Central memory CD8-positive, alpha-beta T cell (primary cell): ENCODE results near the gene PRKX.
A peak's percentile ranks its signal among the peaks of the same experiment; 100 is the strongest.
"Not testable (repeated sequence)": the region's sequence is repeated elsewhere in the genome, so short reads cannot be mapped to it uniquely, and the experiment has no call there.

Experiments used
- ATAC-seq: fragments of 150-1000 bp; cut with Tn5 transposase; replicated peaks from 2 replicates; pipeline ENCODE4 v1.10.0; 2022; ENCODE audit warnings: mild to moderate bottlenecking, moderate FRiP score, moderate number of reproducible peaks; ENCODE audit not compliant: poor library complexity, severe bottlenecking; ENCODE audit errors: extremely low read depth
- DNase-seq, 2 donors: peaks; one replicate each; pipeline ENCODE4 v3.0.0; 2021; ENCODE audit warnings: low spot score in 2 of 2
- H3K27ac Mint-ChIP-seq: one replicate; pipeline ENCODE4 v1.8.0; 2022; ENCODE audit warnings: low read depth, mild to moderate bottlenecking, moderate library complexity, mixed read lengths
- H3K27me3 Mint-ChIP-seq: one replicate; pipeline ENCODE4 v1.8.0; 2022; ENCODE audit warnings: mixed read lengths
- H3K36me3 Mint-ChIP-seq: one replicate; pipeline ENCODE4 v1.8.0; 2022; ENCODE audit warnings: mild to moderate bottlenecking, moderate library complexity, mixed read lengths; ENCODE audit not compliant: insufficient read depth
- H3K4me1 Mint-ChIP-seq: one replicate; pipeline ENCODE4 v1.8.0; 2022; ENCODE audit warnings: mixed read lengths
- H3K4me3 Mint-ChIP-seq: one replicate; pipeline ENCODE4 v1.8.0; 2022; ENCODE audit warnings: mild to moderate bottlenecking, moderate library complexity, mixed read lengths
- H3K9me3 Mint-ChIP-seq: one replicate; pipeline ENCODE4 v1.8.0; 2022; ENCODE audit warnings: mixed read lengths

PRKX gene

DNA sequence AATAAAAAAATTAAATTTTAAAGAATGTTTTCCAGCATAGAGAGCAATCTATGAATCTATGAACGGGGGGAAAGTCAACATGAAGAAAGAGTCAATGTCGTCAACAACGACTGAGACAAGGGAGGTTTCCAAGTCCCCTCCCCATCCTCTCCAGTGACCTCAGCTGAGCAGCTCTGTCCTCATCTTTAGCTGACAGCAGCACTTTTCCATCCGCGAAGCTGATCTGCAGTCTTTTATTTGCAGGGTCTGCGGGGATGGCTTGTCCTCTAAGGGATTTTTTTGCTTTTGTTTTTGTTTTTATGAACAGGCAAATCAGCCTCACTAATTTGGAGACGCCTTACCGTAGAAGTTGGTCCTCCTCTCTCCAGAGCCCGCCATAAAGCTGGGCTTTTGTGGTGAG is 46.5 kb downstream of the PRKX start:
- Mint-ChIP-seq H3K4me1 (peaks cover 31% of the 10 kb centered on the region), H3K4me3 (no peak overlapping the region), H3K27ac (no peak overlapping the region), H3K9me3 (no peaks in the 10 kb centered on the region), H3K27me3 (no peaks in the 10 kb centered on the region), H3K36me3 (peaks cover 34% of the 10 kb centered on the region)
- no peak for DNase-seq
- ATAC-seq: no peak

DNA sequence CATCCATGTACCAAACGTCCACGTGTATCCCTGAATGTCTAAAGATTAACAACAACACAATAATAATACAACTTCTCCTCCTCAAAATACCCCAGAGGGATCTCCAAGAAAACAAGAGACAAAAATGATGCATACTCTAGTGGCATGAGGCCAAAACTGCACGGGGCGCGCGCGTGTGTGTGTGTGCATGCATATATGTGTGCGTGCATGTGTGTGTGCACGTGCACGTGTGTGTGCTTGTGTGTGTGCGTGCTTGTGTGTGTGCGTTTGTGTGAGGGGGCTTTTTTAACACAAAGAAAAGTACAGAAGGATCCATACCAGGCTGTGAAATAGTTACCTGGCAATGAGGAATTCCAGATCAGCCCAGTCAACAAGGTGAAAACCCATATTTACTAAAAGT is 48.5 kb downstream of the PRKX start:
- Mint-ChIP-seq H3K27me3 (no peaks in the 10 kb centered on the region), H3K36me3 (peaks cover 36% of the 10 kb centered on the region), H3K9me3 (no peaks in the 10 kb centered on the region), H3K4me1 (peaks cover 41% of the 10 kb centered on the region), H3K4me3 (no peak overlapping the region), H3K27ac (no peak overlapping the region)
- DNase-seq: no peak
- no peak for ATAC-seq

DNA sequence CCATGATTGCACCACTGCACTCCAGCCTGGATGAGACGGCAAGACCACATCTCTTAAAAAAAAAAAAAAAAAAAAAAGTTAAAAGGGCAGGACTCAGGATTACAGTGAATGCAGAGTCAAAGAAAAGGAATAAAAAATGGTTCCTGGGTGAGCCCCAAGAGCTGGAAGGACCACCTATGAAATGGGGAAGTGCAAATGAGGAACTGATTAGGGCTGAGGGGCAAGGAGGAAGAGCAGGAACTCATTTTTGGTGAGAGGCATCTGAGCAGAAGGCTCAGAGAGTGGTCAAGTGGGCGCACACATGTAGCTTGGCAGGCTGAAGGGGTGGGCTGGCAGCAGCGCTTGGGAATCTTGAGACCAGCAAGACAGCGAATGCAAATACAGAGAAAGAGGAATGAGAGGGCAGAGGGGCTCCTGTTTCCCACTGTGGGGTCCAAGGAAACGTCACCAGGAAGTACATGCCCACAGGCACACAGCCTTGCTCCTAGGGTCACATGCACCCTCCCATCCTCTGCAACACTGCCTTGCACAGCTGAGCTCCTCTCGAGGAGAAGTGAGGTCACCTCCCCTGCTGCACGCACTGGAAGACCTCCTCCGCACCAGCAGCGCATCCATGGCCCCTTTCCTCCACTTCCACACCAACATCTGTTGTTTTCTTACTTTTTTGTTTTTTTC is 49.7 kb downstream of the PRKX start:
- H3K9me3 Mint-ChIP-seq, H3K27ac Mint-ChIP-seq, H3K4me3 Mint-ChIP-seq, H3K27me3 Mint-ChIP-seq, DNase-seq, ATAC-seq: not testable (repeated sequence)
- Mint-ChIP-seq H3K4me1 (peaks cover 34% of the 10 kb centered on the region), H3K36me3 (peaks cover 39% of the 10 kb centered on the region)

DNA sequence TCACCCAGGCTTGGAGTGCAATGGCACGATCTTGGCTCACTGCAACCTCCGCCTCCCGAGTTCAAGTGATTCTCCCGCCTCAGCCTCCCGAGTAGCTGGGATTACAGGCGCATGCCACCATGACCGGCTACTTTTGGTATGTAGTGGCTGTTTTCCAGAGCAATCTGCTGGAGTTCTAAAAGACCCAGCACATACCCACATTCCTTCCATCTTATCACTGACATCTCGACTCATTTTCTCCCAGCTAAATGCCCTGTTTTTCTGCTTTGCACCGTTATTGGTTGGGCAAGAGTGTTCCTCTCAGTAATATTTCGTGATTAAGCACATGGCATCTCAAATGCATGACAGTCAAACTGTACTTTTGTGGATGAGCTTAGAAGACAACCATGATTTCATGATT is 53.7 kb downstream of the PRKX start:
- peaks cover 29% of the 10 kb centered on the region for H3K36me3 Mint-ChIP-seq
- H3K27me3 Mint-ChIP-seq: no peaks in the 10 kb centered on the region
- ATAC-seq (no peak), DNase-seq (no peak)
- peaks cover 28% of the 10 kb centered on the region for H3K4me1 Mint-ChIP-seq
- H3K9me3 Mint-ChIP-seq: no peaks in the 10 kb centered on the region
- no peak overlapping the region for H3K27ac Mint-ChIP-seq
- no peak overlapping the region for H3K4me3 Mint-ChIP-seq

DNA sequence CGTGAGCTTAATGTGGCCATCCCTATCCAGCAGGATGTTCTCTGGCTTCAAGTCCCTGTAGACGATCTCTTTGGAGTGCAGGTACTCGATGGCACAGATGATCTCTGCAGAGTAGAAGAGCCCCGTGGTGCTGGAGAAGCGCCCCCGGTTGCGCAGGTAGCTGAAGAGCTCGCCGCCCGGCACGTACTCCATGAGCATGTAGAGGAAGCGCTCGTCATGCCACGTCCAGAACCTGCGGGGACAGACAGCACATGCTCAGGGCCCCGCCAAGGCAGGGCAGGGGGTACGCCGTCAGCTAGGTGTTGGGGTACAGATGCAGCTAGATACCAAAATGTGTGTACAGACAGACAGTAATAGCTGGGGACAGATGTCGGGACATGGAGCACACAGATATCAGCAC is 58.3 kb downstream of the PRKX start:
- no peaks in the 10 kb centered on the region for H3K27me3 Mint-ChIP-seq
- ATAC-seq (no peak), DNase-seq (no peak)
- peaks cover 2% of the 10 kb centered on the region for H3K4me1 Mint-ChIP-seq
- no peaks in the 10 kb centered on the region for H3K9me3 Mint-ChIP-seq
- H3K36me3 Mint-ChIP-seq: peaks cover 28% of the 10 kb centered on the region
- no peak overlapping the region for H3K4me3 Mint-ChIP-seq
- H3K27ac Mint-ChIP-seq: no peak overlapping the region

DNA sequence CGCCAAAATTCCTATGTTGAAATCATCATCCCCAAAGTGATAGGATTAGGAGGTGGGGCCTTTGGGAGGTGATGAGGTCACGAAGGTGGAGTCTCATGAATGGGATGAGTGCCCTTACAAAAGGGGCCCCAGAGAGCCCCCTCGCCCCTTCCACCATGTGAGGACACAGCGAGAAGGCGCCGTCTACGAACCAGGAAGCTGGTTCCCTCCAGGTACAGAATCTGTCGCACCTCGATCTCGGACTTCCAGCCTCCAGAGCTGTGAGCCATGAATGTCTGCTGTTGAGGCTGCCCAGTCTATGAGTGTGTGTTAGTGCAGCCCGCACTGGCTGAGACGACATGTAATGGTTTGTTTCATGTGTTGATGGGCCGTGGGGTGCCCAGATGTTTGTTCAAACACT is 60.3 kb downstream of the PRKX start:
- no peaks in the 10 kb centered on the region for H3K9me3 Mint-ChIP-seq
- H3K27me3 Mint-ChIP-seq: no peaks in the 10 kb centered on the region
- peaks cover 18% of the 10 kb centered on the region for H3K36me3 Mint-ChIP-seq
- DNase-seq (no peak), ATAC-seq (no peak)
- no peaks in the 10 kb centered on the region for H3K4me1 Mint-ChIP-seq
- H3K4me3 Mint-ChIP-seq: no peak overlapping the region
- no peak overlapping the region for H3K27ac Mint-ChIP-seq

DNA sequence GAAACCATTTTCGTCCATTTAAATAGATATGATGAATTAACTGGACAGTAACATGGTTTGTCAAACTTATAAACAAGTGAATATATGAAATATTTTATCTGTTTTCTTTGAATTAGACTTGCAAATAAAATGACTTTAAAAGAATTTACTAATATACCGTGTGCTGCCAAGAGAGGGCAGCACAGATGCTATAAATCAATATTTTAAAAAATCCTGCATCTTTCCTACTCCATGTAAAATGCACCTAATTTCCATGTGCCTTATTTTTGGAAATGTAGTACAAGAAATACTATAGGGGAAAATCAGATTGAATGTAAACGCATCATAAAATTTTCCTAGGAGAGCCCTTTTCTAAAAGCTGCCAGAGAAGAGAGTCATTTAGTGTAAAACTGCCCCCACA is 62.2 kb downstream of the PRKX start:
- no peaks in the 10 kb centered on the region for H3K9me3 Mint-ChIP-seq
- no peaks in the 10 kb centered on the region for H3K4me1 Mint-ChIP-seq
- no peak overlapping the region for H3K27ac Mint-ChIP-seq
- H3K36me3 Mint-ChIP-seq: peaks cover 21% of the 10 kb centered on the region
- DNase-seq: no peak
- no peaks in the 10 kb centered on the region for H3K27me3 Mint-ChIP-seq
- no peak overlapping the region for H3K4me3 Mint-ChIP-seq
- ATAC-seq: no peak

DNA sequence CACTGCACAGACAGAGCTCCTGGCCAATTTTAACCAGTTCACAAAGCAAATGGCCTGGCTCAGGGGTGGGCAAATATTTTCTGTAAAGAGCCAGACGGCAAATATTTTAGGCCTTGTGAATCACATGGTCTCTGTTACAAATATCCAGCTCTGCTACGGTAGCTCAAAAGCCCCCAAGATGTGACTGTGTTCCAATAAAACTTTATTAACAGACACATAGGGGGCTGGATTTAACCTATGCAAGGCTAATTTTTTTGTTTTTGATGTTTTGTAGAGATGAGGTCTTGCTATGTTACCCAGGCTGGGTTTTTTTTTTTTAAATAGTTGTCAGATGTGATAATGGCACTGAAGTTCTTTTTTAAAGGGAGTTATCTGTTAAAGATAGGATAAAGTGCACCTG is 65.4 kb downstream of the PRKX start:
- Mint-ChIP-seq H3K27me3 (no peaks in the 10 kb centered on the region), H3K4me1 (no peaks in the 10 kb centered on the region), H3K9me3 (no peaks in the 10 kb centered on the region), H3K4me3 (no peak overlapping the region), H3K36me3 (peaks cover 22% of the 10 kb centered on the region), H3K27ac (no peak overlapping the region)
- ATAC-seq (no peak), DNase-seq (no peak)

DNA sequence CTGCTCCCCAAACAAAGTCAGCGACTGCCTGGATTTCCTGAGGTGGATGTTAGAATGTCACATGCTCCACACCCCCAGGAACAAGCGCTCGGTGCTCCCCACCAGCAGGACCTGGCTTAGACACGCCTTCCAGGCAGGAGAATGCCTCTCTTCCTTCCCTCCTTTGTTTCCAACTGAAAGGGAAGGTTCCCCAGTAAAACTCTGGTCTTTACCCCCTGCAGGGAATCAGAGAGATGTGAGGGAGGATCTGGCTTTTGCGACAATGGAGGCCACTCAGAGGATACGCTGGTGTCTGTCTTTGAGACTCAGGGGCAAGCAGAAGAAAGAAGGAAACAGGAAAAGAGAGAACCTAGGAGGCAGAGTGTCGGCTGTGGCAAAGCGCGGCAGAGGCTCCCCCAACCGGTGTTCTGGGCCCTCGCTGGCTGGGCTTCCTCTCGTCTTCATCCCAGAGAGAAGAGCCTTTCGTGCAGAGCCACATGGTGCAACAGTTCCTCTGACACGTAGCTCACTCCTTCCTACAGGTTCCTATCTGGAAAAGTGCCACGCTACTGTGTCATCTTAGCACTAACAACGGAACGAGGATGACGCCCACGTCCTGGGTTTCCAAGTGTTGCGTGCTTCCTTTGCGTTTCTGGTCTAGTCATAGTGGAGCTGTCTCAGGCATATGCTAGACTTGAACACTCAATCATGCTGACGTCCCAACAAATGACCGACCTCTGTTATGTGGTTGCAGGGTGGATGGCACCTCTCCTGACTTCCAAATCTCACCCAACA is 73.4 kb downstream of the PRKX start:
- not testable (repeated sequence) for DNase-seq, H3K9me3 Mint-ChIP-seq, H3K27ac Mint-ChIP-seq, ATAC-seq, H3K4me3 Mint-ChIP-seq, H3K4me1 Mint-ChIP-seq, H3K27me3 Mint-ChIP-seq
- peaks cover 15% of the 10 kb centered on the region for H3K36me3 Mint-ChIP-seq

DNA sequence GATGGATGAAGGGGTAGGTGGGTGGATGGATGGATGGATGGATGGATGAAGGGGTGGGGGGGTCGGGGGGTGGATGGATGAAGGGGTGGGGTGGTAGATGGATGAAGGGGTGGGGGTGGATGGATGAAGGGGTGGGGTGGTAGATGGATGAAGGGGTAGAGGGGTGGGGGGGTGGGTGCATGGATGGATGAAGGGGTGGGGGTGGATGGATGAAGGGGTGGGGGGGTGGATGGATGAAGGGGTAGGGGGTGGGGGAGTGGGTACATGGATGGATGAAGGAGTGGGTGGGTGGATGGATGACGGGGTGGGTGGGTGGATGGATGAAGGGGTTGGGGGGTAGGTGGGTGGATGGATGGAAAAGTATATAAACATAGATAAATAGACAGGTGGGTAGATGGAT is 74.2 kb downstream of the PRKX start:
- no peak for DNase-seq
- ATAC-seq: no peak
- no peaks in the 10 kb centered on the region for H3K9me3 Mint-ChIP-seq
- H3K36me3 Mint-ChIP-seq: peaks cover 15% of the 10 kb centered on the region
- peaks cover 7% of the 10 kb centered on the region for H3K4me1 Mint-ChIP-seq
- peak overlapping the region; percentile 74 for H3K27ac Mint-ChIP-seq
- H3K27me3 Mint-ChIP-seq: no peaks in the 10 kb centered on the region
- H3K4me3 Mint-ChIP-seq: no peak overlapping the region

DNA sequence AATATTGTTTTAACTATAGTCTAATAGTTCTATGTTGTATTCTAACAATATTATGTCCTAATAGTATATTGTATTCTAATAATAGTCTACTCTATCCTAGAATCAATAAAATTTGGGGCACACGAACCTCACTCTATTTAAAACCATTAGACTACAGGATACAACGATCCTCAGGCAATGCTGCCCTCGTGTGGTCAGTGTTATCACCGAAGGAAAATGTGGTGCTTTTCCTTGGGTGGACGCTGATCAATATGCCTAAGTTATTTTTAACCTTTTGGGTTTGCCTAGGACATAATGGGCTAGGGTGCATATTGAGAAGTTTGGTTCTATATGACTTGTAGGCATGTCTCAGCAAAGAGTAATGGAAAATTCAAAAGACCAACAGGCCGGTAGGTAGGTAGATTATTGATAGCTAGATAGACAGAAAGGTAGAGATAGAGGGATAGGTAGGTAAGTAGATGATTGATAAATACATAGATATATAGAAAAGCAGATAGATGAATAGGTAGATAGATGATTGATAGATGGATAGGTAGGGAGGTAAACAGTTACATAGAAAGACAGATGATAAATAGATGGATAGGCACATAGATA is 75.1 kb downstream of the PRKX start:
- H3K36me3 Mint-ChIP-seq: peaks cover 15% of the 10 kb centered on the region
- ATAC-seq: no peak

DNA sequence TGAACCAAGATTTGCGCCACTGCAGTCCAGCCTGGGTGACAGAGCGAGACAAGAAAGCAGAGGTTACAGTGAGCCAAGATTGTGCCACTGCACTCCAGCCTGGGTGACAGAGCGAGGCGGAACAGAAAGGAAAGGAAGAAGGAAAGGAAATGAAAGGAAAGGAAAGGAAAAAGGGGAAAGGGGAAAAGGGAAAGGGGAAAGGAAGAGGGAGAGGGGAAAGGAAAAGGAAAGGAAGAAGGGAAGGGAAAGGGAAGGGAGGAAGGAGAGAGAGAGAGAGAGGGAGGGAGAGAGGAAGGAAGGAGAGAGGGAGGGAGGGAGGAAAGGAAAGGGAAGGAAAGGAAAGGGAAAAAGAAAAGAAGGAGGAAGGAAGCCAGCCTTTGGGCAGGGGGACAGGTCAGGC is 76.6 kb downstream of the PRKX start:
- Mint-ChIP-seq H3K27ac (peak overlapping the region; percentile 85), H3K36me3 (peaks cover 22% of the 10 kb centered on the region), H3K27me3 (no peaks in the 10 kb centered on the region), H3K4me3 (no peak overlapping the region), H3K4me1 (peaks cover 7% of the 10 kb centered on the region), H3K9me3 (no peaks in the 10 kb centered on the region)
- ATAC-seq (no peak), DNase-seq (no peak)

More for the DNA sequence above, 75.1 kb downstream of the PRKX start:
- peaks cover 7% of the 10 kb centered on the region for H3K4me1 Mint-ChIP-seq
- H3K27me3 Mint-ChIP-seq: no peaks in the 10 kb centered on the region
- no peak overlapping the region for H3K4me3 Mint-ChIP-seq
- DNase-seq: no peak
- peak overlapping the region; percentile 74 for H3K27ac Mint-ChIP-seq
- no peaks in the 10 kb centered on the region for H3K9me3 Mint-ChIP-seq

DNA sequence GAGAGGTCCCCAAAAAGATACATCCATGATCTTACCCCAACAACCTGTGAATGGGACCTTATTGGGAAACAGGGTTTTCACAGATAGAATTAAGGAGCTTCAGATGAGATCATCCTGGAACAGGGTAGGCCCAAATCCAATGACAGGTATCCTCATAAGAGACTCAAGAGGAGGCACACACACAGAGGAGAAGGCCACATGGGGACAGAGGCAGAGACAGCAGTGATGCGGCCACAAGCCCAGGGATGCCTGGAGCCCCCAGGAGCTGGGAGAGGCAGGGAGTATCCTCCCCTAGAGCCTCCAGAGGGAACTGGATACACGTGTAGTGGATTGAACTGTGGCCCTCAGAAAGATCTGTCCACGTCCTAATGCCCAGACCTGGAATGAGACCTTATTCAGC is 82.3 kb downstream of the PRKX start:
- H3K4me1 Mint-ChIP-seq: peaks cover 6% of the 10 kb centered on the region
- H3K27ac Mint-ChIP-seq: no peak overlapping the region

More for the DNA sequence above, 82.3 kb downstream of the PRKX start:
- no peak for DNase-seq
- H3K9me3 Mint-ChIP-seq: no peaks in the 10 kb centered on the region
- peaks cover 29% of the 10 kb centered on the region for H3K36me3 Mint-ChIP-seq
- no peak overlapping the region for H3K4me3 Mint-ChIP-seq
- ATAC-seq: no peak
- H3K27me3 Mint-ChIP-seq: no peaks in the 10 kb centered on the region
